AG09309 (cell line): ENCODE data around the gene CBLC.

ENCODE experiments used
- DNase-seq: peaks from one replicate; pipeline ENCODE4 v3.0.0-alpha.2; 2010; ENCODE audit warnings: low read depth
- H3K4me3 ChIP-seq: 2 replicates; pipeline ENCODE4 v1.5.1; 2011; ENCODE audit warnings: mild to moderate bottlenecking, low read depth, low read length, moderate library complexity; ENCODE audit not compliant: control insufficient read depth
- TF ChIP-seq, protein P1 (sequence below): IDR thresholded peaks from 2 replicates; pipeline ENCODE4 v1.5.1; 2011; ENCODE audit warnings: mild to moderate bottlenecking, low read depth, low read length, inconsistent platforms; ENCODE audit not compliant: insufficient read depth, control insufficient read depth; ENCODE audit errors: missing control alignments

CBLC gene

DNA sequence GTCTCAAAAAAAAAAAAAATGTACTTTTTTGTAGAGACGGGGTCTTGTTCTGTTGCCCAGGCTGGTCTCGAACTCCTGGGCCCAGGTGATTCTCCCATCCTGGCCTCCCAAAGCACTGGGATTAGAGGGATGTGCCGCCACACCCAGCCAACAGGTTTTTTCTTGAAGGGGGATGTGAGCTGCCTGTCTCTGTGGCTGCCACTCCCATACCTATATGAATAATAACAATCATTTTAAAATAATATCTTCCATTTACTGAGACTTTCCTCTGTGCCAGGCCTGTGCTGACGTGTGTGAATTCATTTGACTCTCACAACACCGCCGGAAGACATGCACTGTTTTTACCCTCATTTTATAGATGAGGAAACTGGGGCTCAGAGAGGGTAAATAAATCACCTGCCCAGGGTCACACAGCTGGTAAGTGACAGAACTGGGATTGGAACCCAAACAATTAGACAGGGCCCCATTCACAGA, 36.4 kb upstream of the CBLC start:
- no peak for DNase-seq
- H3K4me3 ChIP-seq, result no peak overlapping the region
- TF ChIP-seq, protein P1, sequence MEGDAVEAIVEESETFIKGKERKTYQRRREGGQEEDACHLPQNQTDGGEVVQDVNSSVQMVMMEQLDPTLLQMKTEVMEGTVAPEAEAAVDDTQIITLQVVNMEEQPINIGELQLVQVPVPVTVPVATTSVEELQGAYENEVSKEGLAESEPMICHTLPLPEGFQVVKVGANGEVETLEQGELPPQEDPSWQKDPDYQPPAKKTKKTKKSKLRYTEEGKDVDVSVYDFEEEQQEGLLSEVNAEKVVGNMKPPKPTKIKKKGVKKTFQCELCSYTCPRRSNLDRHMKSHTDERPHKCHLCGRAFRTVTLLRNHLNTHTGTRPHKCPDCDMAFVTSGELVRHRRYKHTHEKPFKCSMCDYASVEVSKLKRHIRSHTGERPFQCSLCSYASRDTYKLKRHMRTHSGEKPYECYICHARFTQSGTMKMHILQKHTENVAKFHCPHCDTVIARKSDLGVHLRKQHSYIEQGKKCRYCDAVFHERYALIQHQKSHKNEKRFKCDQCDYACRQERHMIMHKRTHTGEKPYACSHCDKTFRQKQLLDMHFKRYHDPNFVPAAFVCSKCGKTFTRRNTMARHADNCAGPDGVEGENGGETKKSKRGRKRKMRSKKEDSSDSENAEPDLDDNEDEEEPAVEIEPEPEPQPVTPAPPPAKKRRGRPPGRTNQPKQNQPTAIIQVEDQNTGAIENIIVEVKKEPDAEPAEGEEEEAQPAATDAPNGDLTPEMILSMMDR, result no peak

DNA sequence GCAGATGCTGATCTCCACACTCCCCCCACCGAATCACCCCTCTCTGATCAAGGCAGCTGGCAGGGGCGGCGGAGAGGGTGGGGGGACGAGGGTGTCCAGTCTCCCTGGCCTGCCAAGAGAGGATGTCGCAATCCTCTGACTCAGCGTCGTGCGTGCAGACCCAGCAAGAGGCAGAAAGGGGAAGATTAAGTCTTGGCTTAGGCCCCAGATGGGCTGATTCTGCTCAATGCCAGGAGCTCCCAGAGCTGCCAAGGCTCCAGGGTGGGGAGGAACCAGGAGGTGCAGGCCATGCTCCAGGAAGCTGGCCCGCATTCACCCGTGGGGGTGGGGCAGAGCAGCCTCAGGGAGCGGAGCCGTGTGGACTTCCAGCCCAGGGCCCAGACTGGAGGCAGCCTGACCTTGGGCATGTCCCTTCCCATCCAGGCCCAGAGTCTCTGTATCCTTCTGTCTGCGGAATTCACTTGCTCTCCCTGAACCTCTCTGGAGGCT, 35.8 kb upstream of the CBLC start:
- no peak overlapping the region for H3K4me3 ChIP-seq
- peak; percentile 100 for DNase-seq
- TF ChIP-seq, protein P1, result no peak

DNA sequence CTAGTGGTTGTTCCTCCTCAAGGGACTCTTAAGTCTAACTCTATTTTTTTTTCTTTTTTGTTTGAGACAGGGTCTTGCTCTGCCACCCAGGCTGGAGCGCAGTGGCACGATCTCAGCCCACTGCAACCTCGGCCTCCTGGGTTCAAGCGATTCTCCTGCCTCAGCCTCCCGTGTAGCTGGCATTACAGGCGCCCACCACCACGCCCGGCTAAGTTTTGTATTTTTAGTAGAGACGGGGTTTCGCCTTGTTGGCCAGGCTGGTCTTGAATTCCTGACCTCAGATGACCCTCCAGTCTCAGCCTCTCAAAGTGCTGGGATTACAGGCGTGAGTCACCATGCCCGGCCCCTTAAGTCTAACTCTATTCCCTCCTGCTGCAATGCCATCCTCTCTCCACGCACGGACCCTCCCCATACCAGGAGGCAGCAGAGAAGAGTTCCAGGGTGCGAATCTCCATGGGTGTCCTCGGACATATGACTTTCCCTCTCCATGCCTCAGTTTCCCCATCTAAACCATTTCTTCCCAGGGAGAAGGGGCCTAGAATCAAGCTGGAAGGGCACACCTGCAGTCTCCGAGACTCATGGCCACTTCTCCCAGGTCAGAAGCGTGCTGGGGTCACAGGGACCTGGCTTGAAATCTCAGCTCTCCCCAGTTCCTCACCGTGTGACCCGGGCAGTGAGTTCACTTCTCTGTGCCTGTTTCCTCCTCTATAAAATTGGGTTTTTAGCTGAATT, 35.2 kb upstream of the CBLC start:
- TF ChIP-seq, protein P1, result no peak
- no peak overlapping the region for H3K4me3 ChIP-seq
- no peak for DNase-seq

DNA sequence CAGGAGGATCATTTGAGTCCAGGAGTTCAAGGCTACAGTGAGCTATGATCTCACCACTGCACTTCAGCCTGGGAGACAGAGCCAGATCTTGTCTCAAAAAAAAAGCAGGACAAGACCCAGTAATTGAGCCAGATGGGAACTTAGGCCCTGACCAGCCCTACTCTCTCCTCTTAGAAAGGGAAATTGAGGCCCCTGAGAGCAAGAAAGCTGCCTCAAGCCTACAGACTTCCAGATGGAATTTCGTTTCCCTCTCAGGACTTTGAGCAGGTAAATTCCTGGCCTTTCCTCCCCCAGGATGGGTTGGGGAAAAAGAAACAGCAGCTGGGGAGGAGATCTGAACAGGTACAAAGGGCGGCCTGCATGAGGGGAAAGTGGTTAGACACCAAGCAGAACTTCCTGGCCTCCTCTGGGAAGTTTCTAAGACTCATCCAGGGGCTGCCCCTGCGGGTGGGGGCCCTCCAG, 32.8 kb upstream of the CBLC start:
- no peak overlapping the region for H3K4me3 ChIP-seq
- TF ChIP-seq, protein P1, result no peak
- no peak for DNase-seq

DNA sequence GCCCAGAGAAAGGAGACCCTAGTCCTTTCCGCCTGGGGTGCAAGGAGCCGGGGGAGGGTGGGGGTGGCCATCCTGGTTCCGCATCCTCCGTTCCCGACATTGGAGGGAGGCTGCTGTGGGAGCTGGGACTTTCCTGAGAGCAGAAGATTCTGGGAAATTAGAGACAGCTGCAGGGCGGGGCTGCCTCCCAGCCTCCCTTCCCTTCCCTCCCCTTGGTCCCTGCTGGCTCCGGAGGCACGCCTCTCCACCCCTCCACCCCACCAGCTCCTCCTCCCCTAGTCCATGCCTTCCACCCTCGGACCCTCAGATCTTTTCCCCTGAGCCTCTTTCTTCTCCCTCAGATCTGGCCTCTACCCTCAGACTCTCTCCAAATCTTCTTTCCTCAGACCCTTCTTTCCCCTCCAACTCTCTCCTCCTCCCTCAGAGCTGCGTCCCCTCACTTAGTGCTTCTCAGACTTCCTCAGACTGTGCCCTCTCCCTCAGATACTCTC, 32.3 kb upstream of the CBLC start:
- DNase-seq, result peak; percentile 59

DNA sequence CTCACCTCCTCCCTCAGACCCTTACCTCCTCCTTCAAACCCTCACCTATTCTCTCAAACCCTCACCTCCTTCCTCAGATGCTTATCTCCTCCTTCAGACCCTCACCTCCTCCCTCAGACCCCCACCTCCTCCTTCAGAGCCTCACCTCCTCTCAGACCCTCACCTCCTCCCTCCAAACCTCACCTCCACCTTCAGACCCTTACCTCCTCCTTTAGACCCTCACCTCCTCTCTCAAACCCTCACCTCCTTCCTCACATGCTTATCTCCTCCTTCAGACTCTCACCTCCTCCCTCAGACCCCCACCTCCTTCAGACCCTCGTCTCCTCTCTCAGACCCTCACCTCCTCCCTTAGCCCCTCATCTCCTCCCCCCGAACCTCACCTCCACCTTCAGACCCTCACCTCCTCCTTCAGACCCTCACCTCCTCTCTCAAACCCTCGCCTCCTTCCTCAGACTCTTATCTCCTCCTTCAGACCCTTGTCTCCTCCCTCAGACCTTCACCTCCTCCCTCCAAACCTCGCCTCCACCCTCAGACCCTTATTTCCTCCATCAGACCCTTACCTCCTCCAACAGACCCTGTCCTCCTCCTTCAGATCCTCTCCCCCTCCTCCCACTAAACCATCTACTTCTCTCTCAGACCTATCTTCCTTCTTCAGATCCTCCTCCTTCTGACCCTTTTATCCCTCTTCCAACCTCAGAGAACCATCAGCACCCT, 31.6 kb upstream of the CBLC start:
- no peak for DNase-seq
- no peak overlapping the region for H3K4me3 ChIP-seq
- TF ChIP-seq, protein P1, result no peak

More for the DNA sequence above, 32.3 kb upstream of the CBLC start:
- TF ChIP-seq, protein P1, result no peak
- no peak overlapping the region for H3K4me3 ChIP-seq
